ENCODE measurements around the gene PRDM15.

PRDM15 gene

GRCh38 chr21:41772351-41773080 is 106.6 kb downstream of the PRDM15 start:
- DNase-seq = no peak

- no peak for DNase-seq
Measured at GRCh38 chr21:41771625-41771945, 107.6 kb downstream of the PRDM15 start.

DNA sequence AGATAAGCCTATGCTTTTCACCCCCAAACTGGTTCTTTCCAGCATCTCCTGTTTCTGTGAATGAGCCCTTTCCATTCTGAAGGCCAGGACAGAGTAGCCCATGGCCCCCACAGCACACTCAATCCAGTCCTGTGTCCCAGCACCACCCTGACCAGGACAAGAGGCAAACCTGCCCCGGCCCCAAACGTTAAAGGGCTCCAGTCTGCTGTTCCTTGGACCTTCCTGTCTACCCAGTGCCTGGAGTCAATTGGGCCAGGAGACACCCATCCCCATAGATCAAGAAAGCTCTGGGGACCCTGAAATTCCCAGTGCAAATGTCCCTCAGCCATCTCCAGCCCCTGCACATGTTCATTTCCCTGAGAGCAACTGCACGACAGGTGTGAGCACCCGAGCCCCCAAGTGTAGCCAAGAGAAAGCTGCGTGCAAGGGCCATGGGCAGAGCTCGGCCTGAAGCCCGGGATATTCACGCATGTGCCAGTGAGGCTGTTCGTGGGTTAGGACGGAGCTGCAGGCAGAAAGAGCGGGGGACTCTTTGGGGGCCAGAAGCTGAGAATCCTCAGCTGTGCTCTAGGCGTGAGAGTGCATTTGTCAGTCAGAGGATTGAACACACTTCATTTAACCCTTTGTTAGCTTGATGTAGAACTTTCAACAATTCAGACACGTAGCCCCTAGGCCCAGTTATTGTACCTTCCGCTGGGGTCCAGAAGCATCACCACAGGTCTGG is 108.1 kb downstream of the PRDM15 start:
- DNase-seq = no peak

- no peak for DNase-seq
Measured at GRCh38 chr21:41769933-41770332, 109.2 kb downstream of the PRDM15 start.

- DNase-seq = no peak
Measured at GRCh38 chr21:41769521-41769920, 109.6 kb downstream of the PRDM15 start.

GRCh38 chr21:41769111-41769510 is 110.0 kb downstream of the PRDM15 start:
- DNase-seq = no peak

DNA sequence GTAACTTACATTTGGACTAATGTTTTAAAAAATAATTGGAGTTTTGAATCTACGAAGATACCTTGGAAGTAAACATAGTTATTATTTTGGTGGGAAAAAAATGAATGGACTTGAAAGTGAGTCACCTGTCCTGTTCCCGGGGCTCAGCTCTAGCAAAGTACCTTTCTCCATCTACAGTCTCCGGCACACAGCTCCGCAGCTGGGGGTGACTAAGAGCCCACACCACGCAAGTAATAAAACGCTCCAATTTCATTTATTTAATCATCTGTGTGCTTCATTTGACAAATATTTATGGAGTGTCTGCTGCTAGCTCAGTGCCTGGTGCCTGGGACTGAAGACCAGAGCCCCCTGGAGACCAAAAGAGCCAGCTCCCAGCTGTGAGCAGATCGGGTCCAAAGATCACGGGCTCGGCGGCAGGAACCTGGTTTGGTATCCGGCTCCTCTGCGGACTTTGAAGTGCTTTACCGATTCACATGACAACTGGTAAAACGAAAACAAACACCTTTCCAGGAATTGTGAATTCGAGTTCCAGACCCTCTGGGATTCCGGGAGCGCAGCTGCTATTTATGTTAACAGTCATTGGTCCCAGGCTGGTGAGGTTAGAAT is 110.6 kb downstream of the PRDM15 start:
- DNase-seq = no peak

GRCh38 chr21:41767606-41768436 is 111.3 kb downstream of the PRDM15 start:
- DNase-seq = no peak

DNA sequence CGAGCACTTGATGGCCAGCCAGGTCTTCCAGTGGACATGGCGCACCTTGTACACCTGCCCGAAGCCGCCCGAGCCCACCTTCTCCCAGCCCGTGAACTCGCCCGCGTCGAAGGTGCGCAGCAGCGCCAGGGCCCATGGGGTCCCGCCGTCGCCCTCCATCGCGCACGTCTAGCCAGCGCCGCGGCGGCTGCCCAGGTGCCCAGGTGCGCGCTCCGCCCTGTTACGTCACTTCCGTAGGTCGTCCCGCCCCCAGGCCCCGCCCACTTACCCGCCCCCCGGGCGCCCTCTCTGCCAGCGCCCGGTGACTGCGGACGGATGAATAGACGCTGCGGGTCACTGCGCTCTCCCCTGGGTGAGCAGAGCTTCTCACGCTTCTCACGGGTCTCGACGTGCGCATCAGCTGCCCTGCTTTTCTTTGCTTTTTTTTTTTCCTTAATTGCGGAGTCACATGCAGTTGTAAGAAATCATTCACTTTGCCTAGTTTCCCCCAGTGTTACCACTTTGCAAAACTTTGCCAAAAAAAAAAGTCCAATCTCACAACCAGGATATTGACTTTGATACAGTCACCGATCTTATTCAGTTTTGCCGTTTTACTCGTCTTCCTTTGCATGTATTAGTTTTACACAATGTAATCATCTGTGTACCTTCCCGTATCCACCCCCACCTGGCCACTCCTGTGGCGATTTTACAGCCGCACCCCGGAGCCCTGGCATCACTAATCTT is 112.1 kb downstream of the PRDM15 start, which contains the start of gene RIPK4:
Gene RIPK4, minus strand, starts transcription at position 170 of the 723 bp plus-strand sequence. Its CDS starts 11 bp downstream, at position 159.
- peak; percentile 65 for DNase-seq

GRCh38 chr21:41765973-41766882 is 112.9 kb downstream of the PRDM15 start:
- DNase-seq = no peak

DNA sequence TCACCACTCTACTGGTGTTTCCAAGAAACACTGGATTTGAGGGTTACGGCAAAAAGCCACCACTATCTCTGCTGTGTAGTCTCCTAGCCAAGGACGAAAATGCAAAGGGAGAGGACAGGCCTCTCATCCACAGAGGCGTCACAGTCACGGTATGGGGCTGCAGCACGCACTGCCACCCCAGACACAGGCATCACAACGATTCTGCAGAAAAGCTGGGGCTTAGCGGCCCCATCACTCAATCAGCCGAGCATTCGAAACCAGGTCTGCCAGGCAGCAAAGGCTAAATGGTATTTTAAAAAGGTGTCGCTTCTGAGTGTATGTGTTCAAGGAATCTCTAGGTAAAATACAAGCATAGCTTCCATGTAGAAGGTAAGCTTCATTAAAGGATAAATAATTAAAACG is 113.7 kb downstream of the PRDM15 start:
- DNase-seq = no peak

GRCh38 chr21:41764558-41765419 is 114.4 kb downstream of the PRDM15 start:
- no peak for DNase-seq

DNA sequence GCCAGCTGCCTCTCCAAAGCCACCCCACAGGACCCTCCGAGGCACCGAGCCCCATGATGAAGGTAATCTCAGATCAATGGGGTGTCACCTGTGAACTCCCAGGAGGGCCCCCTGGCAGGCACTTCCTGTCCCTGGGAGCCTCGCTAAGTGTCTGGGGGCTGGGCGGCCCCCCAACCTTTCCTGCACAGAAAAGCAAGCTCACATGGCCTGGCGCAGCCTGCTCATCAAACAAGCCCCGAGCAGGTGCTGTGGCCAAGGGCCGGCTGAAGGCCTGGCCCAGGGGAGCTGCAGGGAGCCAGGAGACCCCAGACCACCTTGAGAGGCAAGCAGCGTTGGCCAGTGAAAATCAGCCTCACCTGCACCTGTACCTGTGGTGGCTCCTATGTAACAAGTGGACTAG is 115.1 kb downstream of the PRDM15 start:
- DNase-seq = no peak

DNA sequence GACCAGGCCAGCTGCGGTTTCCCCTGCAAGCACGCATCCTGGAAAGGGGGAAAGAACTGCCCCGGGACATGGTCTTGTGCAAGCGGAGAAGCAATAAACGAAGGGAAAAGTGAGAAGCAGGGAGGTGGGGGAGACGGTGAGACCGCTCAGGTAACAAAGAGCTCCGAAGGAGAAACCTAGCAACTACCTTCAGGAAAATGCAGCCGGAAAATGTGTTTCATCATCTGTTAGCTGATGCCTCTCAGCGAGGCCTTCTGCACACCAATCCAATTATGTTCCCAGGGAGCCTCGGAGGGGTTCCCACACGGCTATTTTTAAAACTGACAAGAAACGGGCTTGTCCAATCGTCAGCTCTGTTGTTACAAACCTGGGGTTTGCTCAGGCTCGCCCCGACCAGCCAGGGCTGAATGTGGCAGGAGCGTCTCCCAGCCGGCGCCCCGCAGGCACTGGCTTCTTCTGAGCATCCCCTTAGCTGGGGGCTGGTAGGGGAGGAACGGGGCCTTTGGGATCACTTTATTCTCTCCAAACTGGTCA is 115.7 kb downstream of the PRDM15 start:
- DNase-seq = no peak

GRCh38 chr21:41762753-41763152 is 116.4 kb downstream of the PRDM15 start:
- no peak for DNase-seq

DNA sequence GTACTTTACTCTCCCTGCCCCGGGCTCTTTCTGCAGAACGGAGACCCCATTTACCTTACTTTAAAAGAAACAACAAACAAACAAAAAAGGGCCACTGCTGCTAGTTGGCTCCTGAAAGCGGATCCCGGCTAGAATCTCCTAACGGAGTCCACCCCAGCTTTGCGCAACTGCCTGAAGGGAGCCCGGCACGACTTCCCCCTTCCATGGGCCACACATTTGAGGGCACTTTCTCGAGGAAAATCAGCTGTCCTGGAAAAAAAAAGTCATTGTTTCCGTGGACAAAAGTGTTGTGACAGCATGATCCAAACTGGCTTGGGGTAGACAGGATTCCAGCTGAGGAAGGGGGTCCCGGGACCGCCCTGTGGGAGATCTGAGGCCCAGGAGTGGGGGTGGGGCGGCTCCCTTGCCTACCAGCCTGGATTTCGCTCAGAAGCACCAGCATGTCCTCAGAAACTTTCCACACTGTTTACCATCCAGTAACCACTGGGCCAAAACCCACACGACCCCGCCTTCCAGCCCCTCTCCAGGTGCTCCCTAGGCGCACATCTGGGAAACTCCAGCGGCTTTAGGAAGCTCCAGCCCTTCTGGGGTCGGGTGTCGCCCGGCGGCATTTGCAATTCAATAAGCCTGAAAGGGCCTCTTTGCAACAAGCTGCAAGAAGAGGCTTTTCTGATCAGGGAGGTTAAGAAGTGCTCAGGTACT is 117.1 kb downstream of the PRDM15 start:
- DNase-seq = no peak

DNA sequence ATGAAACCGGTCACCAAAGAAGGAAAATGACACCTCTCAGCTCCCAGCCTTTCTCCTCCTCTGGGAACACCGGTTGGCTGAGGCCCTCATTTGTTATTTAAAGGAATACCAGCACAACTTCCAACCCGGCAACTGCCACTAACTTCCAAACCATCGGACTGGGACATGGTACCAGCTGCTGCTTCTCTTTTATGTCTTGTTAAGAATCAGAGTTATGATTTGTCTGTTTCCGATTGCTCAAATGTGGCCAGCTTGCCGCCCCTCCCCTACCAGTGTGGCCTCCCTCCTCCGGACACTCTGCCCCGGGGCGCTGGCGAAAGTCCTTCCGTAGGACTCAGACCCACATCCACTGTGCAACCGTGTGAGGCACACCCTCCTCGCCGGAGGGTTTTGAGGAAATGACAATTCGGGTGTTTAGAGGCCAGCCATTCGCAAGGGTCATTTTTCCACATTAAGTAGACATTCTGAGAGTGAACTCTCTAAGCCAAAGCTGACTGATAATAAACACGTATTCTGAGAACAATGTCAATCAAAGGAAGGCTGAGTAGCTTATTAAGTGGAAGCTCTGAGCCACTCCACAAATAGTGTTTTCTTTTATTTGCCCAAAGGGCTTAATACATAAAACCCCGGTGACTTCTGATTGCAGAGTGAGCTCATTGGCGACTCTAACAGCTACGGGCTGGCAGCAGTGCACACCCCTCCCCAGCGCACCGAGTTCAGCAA is 117.8 kb downstream of the PRDM15 start:
- DNase-seq = no peak

GRCh38 chr21:41760411-41760810 is 118.7 kb downstream of the PRDM15 start:
- DNase-seq = no peak

GRCh38 chr21:41759926-41760325 is 119.2 kb downstream of the PRDM15 start:
- DNase-seq = no peak
